GM23338 (cell line): Measurements from ENCODE around the gene UGT2B15. TPM values are rescaled to one million over a fixed set of nuclear protein-coding genes. Genes with fewer than 3 reads are reported as not detected.

Experiments
- ATAC-seq: fragments of 200-7000 bp; cut with Tn5 transposase; 3 replicates; pipeline ENCODE4 v1.9.1; 2020
- DNase-seq: peaks from one replicate; pipeline ENCODE4 v3.0.0-alpha.2; 2015; ENCODE audit warnings: low spot score
- H2AFZ ChIP-seq: fragments of 200-600 bp; sonication (generic); 2 replicates; pipeline ENCODE4 v1.8.0; 2016; ENCODE audit warnings: antibody characterized with exemption, mild to moderate bottlenecking, moderate library complexity
- H3F3A ChIP-seq: fragments of 200-600 bp; sonication (generic); replicated peaks from 2 replicates; pipeline ENCODE4 v1.8.0; 2017; ENCODE audit warnings: antibody characterized with exemption, mixed run types, low read depth
- H3K27ac ChIP-seq: fragments of 200-600 bp; sonication (generic); 2 replicates; pipeline ENCODE4 v1.6.1; 2016; ENCODE audit warnings: low read depth
- H3K27me3 ChIP-seq: fragments of 200-600 bp; sonication (generic); 2 replicates; pipeline ENCODE4 v1.8.0; 2016; ENCODE audit warnings: mild to moderate bottlenecking, mixed run types, moderate library complexity; ENCODE audit not compliant: insufficient read depth
- H3K36me3 ChIP-seq: fragments of 200-600 bp; sonication (generic); 2 replicates; pipeline ENCODE4 v1.8.0; 2016; ENCODE audit warnings: mild to moderate bottlenecking; ENCODE audit not compliant: insufficient read depth
- H3K4me1 ChIP-seq: fragments of 200-600 bp; sonication (generic); 2 replicates; pipeline ENCODE4 v1.8.0; 2016; ENCODE audit warnings: mild to moderate bottlenecking, moderate library complexity; ENCODE audit not compliant: insufficient read depth
- H3K4me2 ChIP-seq: fragments of 200-600 bp; sonication (generic); 2 replicates; pipeline ENCODE4 v1.7.1; 2017; ENCODE audit warnings: mixed run types
- H3K4me3 ChIP-seq: fragments of 200-600 bp; sonication (generic); 2 replicates; pipeline ENCODE4 v1.6.1; 2016; ENCODE audit warnings: mixed run types
- H3K79me2 ChIP-seq: fragments of 200-600 bp; sonication (generic); replicated peaks from 2 replicates; pipeline ENCODE4 v1.8.0; 2017; ENCODE audit warnings: mild to moderate bottlenecking; ENCODE audit not compliant: insufficient read depth
- H3K9me2 ChIP-seq: fragments of 200-600 bp; sonication (generic); 2 replicates; pipeline ENCODE4 v1.8.0; 2017; ENCODE audit not compliant: insufficient read depth
- H4K20me1 ChIP-seq: fragments of 200-600 bp; sonication (generic); replicated peaks from 2 replicates; pipeline ENCODE4 v1.8.0; 2017; ENCODE audit warnings: mild to moderate bottlenecking; ENCODE audit not compliant: insufficient read depth
- H3K27ac Mint-ChIP-seq: 2 replicates; pipeline ENCODE4 v1.8.0; 2020; ENCODE audit warnings: inconsistent platforms, mild to moderate bottlenecking, moderate library complexity, mixed read lengths
- H3K27me3 Mint-ChIP-seq: 3 replicates; pipeline ENCODE4 v1.8.0; 2022; ENCODE audit warnings: low read depth, mild to moderate bottlenecking, moderate library complexity, mixed read lengths, inconsistent platforms; ENCODE audit not compliant: insufficient read depth, poor library complexity
- H3K36me3 Mint-ChIP-seq: 3 replicates; pipeline ENCODE4 v1.8.0; 2021; ENCODE audit warnings: low read depth, mild to moderate bottlenecking, inconsistent platforms, moderate library complexity, mixed read lengths
- H3K4me1 Mint-ChIP-seq: 3 replicates; pipeline ENCODE4 v1.8.0; 2020; ENCODE audit warnings: mild to moderate bottlenecking, inconsistent platforms, mixed read lengths
- H3K4me3 Mint-ChIP-seq: 3 replicates; pipeline ENCODE4 v1.8.0; 2021; ENCODE audit warnings: moderate library complexity, mild to moderate bottlenecking, inconsistent platforms, mixed read lengths
- H3K9me3 Mint-ChIP-seq: 3 replicates; pipeline ENCODE4 v1.8.0; 2020; ENCODE audit warnings: moderate library complexity, mild to moderate bottlenecking, inconsistent platforms, mixed read lengths
- CREB1 ChIP-seq: fragments of 250-450 bp; sonication (Bioruptor Pico); IDR thresholded peaks from 2 replicates; pipeline ENCODE4 v1.5.0; 2020; ENCODE audit warnings: low read depth, mild to moderate bottlenecking, moderate library complexity
- EZH2 ChIP-seq: fragments of 200-600 bp; sonication (generic); IDR thresholded peaks from one replicate; pipeline ENCODE4 v1.8.0; 2017; ENCODE audit warnings: antibody characterized with exemption, mild to moderate bottlenecking, low read depth; ENCODE audit not compliant: unreplicated experiment
- EZH2phosphoT487 ChIP-seq: fragments of 200-600 bp; sonication (generic); IDR thresholded peaks from one replicate; pipeline ENCODE4 v1.8.1; 2018; ENCODE audit warnings: antibody characterized with exemption; ENCODE audit not compliant: unreplicated experiment
- JUNB ChIP-seq: IDR thresholded peaks from one replicate; pipeline ENCODE4 v1.6.1; 2016; ENCODE audit warnings: antibody characterized with exemption; ENCODE audit not compliant: unreplicated experiment
- NANOG ChIP-seq: IDR thresholded peaks from 2 replicates; pipeline ENCODE4 v1.6.1; 2016; ENCODE audit warnings: antibody characterized with exemption, borderline replicate concordance
- POLR2AphosphoS5 ChIP-seq: IDR thresholded peaks from 2 replicates; pipeline ENCODE4 v1.6.1; 2016; ENCODE audit warnings: antibody characterized with exemption, low read depth
- STAT1 ChIP-seq: IDR thresholded peaks from one replicate; pipeline ENCODE4 v1.6.1; 2016; ENCODE audit warnings: antibody characterized with exemption; ENCODE audit not compliant: unreplicated experiment
- ZNF114 ChIP-seq: fragments of 250-450 bp; sonication (Bioruptor Pico); IDR thresholded peaks from 2 replicates; pipeline ENCODE4 v1.5.0; 2020; ENCODE audit warnings: mild to moderate bottlenecking, moderate library complexity
- ZNF331 ChIP-seq: fragments of 250-450 bp; sonication (Bioruptor Pico); IDR thresholded peaks from 2 replicates; pipeline ENCODE4 v1.5.0; 2020; ENCODE audit warnings: low read depth, mild to moderate bottlenecking, moderate library complexity
- polyA plus RNA-seq: library from polyadenylated mRNA; unstranded; fragments of >200 nt; fragmentation: Nextera tagmentation; extraction: Ambion mirVana; gene quantifications from 2 replicates; pipeline ENCODE4 v1.2.1, GENCODE V29; 2016
- total RNA-seq: library from RNA; depleted of rRNA; stranded (reverse); fragments of >200 nt; shearing (Covaris generic); gene quantifications from 2 replicates; pipeline ENCODE4 v1.2.3, GENCODE V29; 2014
- TF ChIP-seq, protein P1 (sequence below), 2 experiments: fragments of 200-600 bp in 1 of 2; sonication (generic) in 1 of 2; conservative IDR thresholded peaks; 2 replicates each; pipeline versions ENCODE4 v1.5.1 to v1.6.1; 2016 to 2017; ENCODE audit warnings: antibody characterized with exemption in 2 of 2, low read depth in 2 of 2, mild to moderate bottlenecking in 2 of 2, moderate library complexity in 1 of 2
- TF ChIP-seq, protein P2 (sequence below): fragments of 250-450 bp; sonication (Bioruptor Pico); IDR thresholded peaks from 2 replicates; pipeline ENCODE4 v1.5.0; 2020; ENCODE audit warnings: mild to moderate bottlenecking, moderate library complexity
- TF ChIP-seq, protein P3 (sequence below): IDR thresholded peaks from one replicate; pipeline ENCODE4 v1.6.1; 2018; ENCODE audit warnings: antibody characterized with exemption; ENCODE audit not compliant: unreplicated experiment
- TF ChIP-seq, protein P4 (sequence below): IDR thresholded peaks from 2 replicates; pipeline ENCODE4 v1.6.1; 2016; ENCODE audit warnings: antibody characterized with exemption

The UGT2B15 gene
- total and polyA plus RNA-seq, 2 experiments from 2014 or later: not detected

DNA sequence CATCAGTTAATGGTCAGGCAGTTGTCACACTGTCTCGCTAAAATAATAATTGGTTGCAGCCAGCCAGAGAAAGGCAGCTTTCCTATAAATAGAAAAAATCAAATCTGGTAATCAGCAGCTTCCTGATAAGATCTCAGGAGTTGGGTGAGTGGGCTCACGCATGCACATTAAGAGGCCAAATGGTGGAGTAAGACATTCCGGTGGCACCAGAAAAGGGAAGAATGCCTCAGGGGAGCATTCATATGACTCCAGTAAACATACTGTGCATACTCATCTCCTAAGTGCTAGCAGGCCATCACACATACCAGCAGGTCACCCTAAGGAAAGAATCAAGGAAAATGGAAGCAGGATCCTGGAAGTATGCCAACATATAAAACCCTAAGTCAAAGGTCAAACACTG is 40.1 kb downstream of the UGT2B15 start:
- Histone ChIP-seq H3K4me2 (no peak overlapping the region), H3K36me3 (no peaks in the 10 kb centered on the region), H3K27ac (no peak overlapping the region), H4K20me1 (no peaks in the 10 kb centered on the region), H3K9me2 (0 out of 2 replicates have a peak, but pooled peaks cover 4% of the 10 kb centered on the region), H3K4me3 (no peak overlapping the region), H3F3A (no peaks in the 10 kb centered on the region), H3K4me1 (no peaks in the 10 kb centered on the region), H2AFZ (no peak overlapping the region), H3K79me2 (no peaks in the 10 kb centered on the region), H3K27me3 (no peaks in the 10 kb centered on the region)
- H3K4me3 Mint-ChIP-seq: no peak overlapping the region
- no peak for ATAC-seq
- H3K4me1 Mint-ChIP-seq: no peaks in the 10 kb centered on the region
- TF ChIP-seq EZH2phosphoT487: no peak
- TF ChIP-seq ZNF114 (CRISPR knock-in tag): no peak
- TF ChIP-seq STAT1: no peak
- no peak for TF ChIP-seq CREB1 (CRISPR knock-in tag)
- no peak for TF ChIP-seq ZNF331 (CRISPR knock-in tag)
- TF ChIP-seq, protein P1, sequence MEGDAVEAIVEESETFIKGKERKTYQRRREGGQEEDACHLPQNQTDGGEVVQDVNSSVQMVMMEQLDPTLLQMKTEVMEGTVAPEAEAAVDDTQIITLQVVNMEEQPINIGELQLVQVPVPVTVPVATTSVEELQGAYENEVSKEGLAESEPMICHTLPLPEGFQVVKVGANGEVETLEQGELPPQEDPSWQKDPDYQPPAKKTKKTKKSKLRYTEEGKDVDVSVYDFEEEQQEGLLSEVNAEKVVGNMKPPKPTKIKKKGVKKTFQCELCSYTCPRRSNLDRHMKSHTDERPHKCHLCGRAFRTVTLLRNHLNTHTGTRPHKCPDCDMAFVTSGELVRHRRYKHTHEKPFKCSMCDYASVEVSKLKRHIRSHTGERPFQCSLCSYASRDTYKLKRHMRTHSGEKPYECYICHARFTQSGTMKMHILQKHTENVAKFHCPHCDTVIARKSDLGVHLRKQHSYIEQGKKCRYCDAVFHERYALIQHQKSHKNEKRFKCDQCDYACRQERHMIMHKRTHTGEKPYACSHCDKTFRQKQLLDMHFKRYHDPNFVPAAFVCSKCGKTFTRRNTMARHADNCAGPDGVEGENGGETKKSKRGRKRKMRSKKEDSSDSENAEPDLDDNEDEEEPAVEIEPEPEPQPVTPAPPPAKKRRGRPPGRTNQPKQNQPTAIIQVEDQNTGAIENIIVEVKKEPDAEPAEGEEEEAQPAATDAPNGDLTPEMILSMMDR (conservative IDR thresholded peaks at IDR 0.05; ENCODE audit: low read depth in 2 of 2): no peak
- TF ChIP-seq EZH2: no peak
- TF ChIP-seq, protein P2, sequence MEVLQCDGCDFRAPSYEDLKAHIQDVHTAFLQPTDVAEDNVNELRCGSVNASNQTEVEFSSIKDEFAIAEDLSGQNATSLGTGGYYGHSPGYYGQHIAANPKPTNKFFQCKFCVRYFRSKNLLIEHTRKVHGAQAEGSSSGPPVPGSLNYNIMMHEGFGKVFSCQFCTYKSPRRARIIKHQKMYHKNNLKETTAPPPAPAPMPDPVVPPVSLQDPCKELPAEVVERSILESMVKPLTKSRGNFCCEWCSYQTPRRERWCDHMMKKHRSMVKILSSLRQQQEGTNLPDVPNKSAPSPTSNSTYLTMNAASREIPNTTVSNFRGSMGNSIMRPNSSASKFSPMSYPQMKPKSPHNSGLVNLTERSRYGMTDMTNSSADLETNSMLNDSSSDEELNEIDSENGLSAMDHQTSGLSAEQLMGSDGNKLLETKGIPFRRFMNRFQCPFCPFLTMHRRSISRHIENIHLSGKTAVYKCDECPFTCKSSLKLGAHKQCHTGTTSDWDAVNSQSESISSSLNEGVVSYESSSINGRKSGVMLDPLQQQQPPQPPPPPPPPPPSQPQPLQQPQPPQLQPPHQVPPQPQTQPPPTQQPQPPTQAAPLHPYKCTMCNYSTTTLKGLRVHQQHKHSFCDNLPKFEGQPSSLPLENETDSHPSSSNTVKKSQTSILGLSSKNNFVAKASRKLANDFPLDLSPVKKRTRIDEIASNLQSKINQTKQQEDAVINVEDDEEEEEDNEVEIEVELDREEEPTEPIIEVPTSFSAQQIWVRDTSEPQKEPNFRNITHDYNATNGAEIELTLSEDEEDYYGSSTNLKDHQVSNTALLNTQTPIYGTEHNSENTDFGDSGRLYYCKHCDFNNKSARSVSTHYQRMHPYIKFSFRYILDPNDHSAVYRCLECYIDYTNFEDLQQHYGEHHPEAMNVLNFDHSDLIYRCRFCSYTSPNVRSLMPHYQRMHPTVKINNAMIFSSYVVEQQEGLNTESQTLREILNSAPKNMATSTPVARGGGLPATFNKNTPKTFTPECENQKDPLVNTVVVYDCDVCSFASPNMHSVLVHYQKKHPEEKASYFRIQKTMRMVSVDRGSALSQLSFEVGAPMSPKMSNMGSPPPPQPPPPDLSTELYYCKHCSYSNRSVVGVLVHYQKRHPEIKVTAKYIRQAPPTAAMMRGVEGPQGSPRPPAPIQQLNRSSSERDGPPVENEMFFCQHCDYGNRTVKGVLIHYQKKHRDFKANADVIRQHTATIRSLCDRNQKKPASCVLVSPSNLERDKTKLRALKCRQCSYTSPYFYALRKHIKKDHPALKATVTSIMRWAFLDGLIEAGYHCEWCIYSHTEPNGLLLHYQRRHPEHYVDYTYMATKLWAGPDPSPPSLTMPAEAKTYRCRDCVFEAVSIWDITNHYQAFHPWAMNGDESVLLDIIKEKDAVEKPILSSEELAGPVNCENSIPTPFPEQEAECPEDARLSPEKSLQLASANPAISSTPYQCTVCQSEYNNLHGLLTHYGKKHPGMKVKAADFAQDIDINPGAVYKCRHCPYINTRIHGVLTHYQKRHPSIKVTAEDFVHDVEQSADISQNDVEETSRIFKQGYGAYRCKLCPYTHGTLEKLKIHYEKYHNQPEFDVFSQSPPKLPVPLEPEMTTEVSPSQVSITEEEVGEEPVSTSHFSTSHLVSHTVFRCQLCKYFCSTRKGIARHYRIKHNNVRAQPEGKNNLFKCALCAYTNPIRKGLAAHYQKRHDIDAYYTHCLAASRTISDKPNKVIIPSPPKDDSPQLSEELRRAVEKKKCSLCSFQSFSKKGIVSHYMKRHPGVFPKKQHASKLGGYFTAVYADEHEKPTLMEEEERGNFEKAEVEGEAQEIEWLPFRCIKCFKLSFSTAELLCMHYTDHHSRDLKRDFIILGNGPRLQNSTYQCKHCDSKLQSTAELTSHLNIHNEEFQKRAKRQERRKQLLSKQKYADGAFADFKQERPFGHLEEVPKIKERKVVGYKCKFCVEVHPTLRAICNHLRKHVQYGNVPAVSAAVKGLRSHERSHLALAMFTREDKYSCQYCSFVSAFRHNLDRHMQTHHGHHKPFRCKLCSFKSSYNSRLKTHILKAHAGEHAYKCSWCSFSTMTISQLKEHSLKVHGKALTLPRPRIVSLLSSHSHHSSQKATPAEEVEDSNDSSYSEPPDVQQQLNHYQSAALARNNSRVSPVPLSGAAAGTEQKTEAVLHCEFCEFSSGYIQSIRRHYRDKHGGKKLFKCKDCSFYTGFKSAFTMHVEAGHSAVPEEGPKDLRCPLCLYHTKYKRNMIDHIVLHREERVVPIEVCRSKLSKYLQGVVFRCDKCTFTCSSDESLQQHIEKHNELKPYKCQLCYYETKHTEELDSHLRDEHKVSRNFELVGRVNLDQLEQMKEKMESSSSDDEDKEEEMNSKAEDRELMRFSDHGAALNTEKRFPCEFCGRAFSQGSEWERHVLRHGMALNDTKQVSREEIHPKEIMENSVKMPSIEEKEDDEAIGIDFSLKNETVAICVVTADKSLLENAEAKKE: no peak
- no peak for TF ChIP-seq NANOG
- no peak for TF ChIP-seq POLR2AphosphoS5
- TF ChIP-seq, protein P3, sequence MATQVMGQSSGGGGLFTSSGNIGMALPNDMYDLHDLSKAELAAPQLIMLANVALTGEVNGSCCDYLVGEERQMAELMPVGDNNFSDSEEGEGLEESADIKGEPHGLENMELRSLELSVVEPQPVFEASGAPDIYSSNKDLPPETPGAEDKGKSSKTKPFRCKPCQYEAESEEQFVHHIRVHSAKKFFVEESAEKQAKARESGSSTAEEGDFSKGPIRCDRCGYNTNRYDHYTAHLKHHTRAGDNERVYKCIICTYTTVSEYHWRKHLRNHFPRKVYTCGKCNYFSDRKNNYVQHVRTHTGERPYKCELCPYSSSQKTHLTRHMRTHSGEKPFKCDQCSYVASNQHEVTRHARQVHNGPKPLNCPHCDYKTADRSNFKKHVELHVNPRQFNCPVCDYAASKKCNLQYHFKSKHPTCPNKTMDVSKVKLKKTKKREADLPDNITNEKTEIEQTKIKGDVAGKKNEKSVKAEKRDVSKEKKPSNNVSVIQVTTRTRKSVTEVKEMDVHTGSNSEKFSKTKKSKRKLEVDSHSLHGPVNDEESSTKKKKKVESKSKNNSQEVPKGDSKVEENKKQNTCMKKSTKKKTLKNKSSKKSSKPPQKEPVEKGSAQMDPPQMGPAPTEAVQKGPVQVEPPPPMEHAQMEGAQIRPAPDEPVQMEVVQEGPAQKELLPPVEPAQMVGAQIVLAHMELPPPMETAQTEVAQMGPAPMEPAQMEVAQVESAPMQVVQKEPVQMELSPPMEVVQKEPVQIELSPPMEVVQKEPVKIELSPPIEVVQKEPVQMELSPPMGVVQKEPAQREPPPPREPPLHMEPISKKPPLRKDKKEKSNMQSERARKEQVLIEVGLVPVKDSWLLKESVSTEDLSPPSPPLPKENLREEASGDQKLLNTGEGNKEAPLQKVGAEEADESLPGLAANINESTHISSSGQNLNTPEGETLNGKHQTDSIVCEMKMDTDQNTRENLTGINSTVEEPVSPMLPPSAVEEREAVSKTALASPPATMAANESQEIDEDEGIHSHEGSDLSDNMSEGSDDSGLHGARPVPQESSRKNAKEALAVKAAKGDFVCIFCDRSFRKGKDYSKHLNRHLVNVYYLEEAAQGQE: no peak
- TF ChIP-seq JUNB: no peak
- TF ChIP-seq, protein P4, sequence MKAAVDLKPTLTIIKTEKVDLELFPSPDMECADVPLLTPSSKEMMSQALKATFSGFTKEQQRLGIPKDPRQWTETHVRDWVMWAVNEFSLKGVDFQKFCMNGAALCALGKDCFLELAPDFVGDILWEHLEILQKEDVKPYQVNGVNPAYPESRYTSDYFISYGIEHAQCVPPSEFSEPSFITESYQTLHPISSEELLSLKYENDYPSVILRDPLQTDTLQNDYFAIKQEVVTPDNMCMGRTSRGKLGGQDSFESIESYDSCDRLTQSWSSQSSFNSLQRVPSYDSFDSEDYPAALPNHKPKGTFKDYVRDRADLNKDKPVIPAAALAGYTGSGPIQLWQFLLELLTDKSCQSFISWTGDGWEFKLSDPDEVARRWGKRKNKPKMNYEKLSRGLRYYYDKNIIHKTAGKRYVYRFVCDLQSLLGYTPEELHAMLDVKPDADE: no peak
- no peak for DNase-seq
- H3K27me3 Mint-ChIP-seq: no peaks in the 10 kb centered on the region
- no peak overlapping the region for H3K27ac Mint-ChIP-seq
- H3K36me3 Mint-ChIP-seq: no peaks in the 10 kb centered on the region
- H3K9me3 Mint-ChIP-seq: no peaks in the 10 kb centered on the region
